Measurements from ENCODE around the gene CEP63. TPM values are rescaled to one million over a fixed set of nuclear protein-coding genes. Genes with fewer than 3 reads are reported as not detected.

CEP63 gene
- polyA plus RNA-seq, 1 experiment, result 16.3 TPM

DNA sequence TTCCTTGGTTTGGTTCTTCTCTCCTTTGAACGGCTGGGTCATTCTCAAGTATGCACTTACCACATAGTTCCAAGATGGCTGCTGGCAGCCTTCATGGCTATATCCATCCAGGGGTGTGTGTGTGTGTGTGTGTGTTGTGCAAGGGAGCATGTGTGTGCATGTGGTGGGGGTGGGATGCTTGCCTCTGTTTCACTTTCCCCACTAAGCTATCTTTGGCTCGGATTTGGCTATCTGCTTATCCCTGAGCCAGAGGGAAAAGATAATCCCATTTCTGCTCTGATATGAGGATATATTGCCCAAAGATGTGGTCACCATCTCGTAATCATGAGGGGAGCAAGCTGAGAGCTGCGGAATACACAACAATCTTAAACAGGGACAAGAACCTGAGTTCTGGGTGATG lies 26.3 kb upstream of the CEP63 start:
- TF ChIP-seq CTCF (IDR thresholded peaks at IDR 0.05; ENCODE audit: low read depth, low read length), result no peak
- no peak for DNase-seq (ENCODE audit: low read depth, low spot score)
- Histone ChIP-seq H3K27ac (ENCODE audit: low read depth, low read length) (no peak overlapping the region), H3K27me3 (ENCODE audit: control insufficient read depth, insufficient read depth, low read length) (no peaks in the 10 kb centered on the region), H3K9me3 (ENCODE audit: control insufficient read depth, insufficient read depth, low read length) (no peaks in the 10 kb centered on the region), H3K4me3 (ENCODE audit: low read depth, low read length) (no peak overlapping the region)
- ChIA-PET POLR2A (interaction anchor here (0.9 kb wide), 1 partner anchor 85 kb away, joined by 13 read pairs; the partner anchor contains the start of gene AMOTL2), CTCF (interaction anchor here (0.7 to 1.4 kb wide), 4 partner anchors 11 to 151 kb away, joined by 3 to 4 read pairs (median 4); no protein-coding TSS in a partner anchor)

DNA sequence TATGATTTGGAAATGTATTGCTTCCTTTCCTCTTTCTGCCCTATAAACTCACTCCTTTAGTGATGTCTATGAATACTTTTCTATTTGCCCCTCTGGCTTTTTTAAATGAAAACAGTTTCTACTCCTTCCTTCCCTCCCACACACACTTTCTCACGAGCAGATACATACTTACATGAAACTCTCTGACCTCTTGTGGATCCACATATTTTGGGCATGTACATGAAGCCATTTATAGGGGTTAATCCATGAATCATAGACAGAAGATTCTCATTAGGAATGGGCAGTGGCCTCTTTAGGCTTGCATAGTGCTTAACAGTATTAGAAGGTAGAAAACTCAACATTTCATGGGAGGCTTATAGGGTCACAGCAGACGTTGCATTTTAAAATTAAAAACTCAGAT lies 24.9 kb upstream of the CEP63 start:
- H3K27me3 ChIP-seq (ENCODE audit: control insufficient read depth, insufficient read depth, low read length), result no peaks in the 10 kb centered on the region
- H3K27ac ChIP-seq (ENCODE audit: low read depth, low read length), result peak overlapping the region; percentile 98
- H3K9me3 ChIP-seq (ENCODE audit: control insufficient read depth, insufficient read depth, low read length), result no peaks in the 10 kb centered on the region
- POLR2A ChIA-PET, result interaction anchor here (1.0 kb wide), 1 partner anchor 15 kb away, joined by 3 read pairs; no protein-coding TSS in a partner anchor
- peak; percentile 86 for DNase-seq (ENCODE audit: low read depth, low spot score)
- CTCF ChIA-PET, result no interaction called here
- no peak overlapping the region for H3K4me3 ChIP-seq (ENCODE audit: low read depth, low read length)
- TF ChIP-seq CTCF (IDR thresholded peaks at IDR 0.05; ENCODE audit: low read depth, low read length), result no peak

DNA sequence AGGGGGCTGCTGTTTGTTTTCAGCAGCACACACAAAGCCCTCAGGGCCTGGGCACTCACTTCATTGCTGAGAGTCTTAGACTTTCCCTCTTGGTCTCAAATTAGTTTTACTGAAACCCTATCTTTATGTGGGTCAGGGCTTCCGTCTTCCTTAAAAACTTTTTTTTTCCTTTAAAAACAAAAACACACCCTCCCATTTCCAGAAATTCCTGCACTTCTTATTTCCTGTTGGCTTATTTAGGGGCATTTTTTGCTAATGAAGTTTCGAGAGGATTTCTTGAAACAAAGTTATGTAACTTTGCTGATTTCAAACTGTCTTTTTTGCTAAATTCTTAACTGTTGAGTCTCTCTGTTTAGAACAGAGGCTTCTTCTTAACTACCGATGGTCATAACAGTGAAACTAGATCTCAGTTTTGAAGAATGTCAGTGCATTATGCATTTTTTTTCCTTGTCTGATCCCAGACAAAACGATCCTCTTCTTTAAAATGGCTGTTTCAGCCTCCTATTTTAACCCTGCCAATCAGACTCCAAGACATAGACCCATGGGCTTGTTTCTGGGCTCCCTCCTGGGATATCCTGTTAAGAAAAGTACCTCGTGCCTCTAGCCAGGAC lies 23.4 kb upstream of the CEP63 start:
- POLR2A ChIA-PET, result interaction anchor here (1.0 kb wide), 1 partner anchor 17 kb away, joined by 3 read pairs; no protein-coding TSS in a partner anchor

DNA sequence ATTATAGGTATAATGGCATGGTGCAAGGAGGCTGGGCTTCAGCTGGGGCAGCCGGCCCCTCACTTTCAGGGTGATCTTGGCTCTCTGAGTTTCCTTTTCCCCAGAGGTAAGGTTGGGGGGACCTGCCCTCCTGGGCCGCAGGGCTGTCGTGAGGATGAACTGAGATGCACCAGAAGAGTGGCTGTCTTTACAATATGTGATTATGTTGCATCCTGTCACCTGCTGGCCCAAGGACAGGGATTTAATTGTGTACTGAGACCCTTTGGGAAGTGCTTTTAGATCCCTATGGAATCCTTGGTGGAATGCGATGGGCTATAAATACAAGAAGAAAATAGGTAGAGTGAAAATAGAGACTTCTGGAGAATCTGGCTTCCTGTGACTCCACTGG lies 22.2 kb upstream of the CEP63 start:
- H3K4me3 ChIP-seq (ENCODE audit: low read depth, low read length), result peak overlapping the region; percentile 30
- TF ChIP-seq CTCF (IDR thresholded peaks at IDR 0.05; ENCODE audit: low read depth, low read length), result no peak
- no peak for DNase-seq (ENCODE audit: low read depth, low spot score)
- no peaks in the 10 kb centered on the region for H3K27me3 ChIP-seq (ENCODE audit: control insufficient read depth, insufficient read depth, low read length)
- ChIA-PET POLR2A (interaction anchor here (1.0 to 1.5 kb wide), 4 partner anchors 90 to 106 kb away, joined by 3 to 22 read pairs (median 9); partner anchors contain the start of gene AMOTL2), CTCF (interaction anchor here (1.2 to 1.5 kb wide), 2 partner anchors 10 to 93 kb away, joined by 3 to 11 read pairs; no protein-coding TSS in a partner anchor)
- no peaks in the 10 kb centered on the region for H3K9me3 ChIP-seq (ENCODE audit: control insufficient read depth, insufficient read depth, low read length)
- H3K27ac ChIP-seq (ENCODE audit: low read depth, low read length), result peak overlapping the region; percentile 96

More for the DNA sequence above, 23.4 kb upstream of the CEP63 start:
- CTCF ChIA-PET, result interaction anchor here (1.2 kb wide), 1 partner anchor 11 kb away, joined by 3 read pairs; no protein-coding TSS in a partner anchor
- no peak for TF ChIP-seq CTCF (IDR thresholded peaks at IDR 0.05; ENCODE audit: low read depth, low read length)
- no peaks in the 10 kb centered on the region for H3K27me3 ChIP-seq (ENCODE audit: control insufficient read depth, insufficient read depth, low read length)
- peak overlapping the region; percentile 96 for H3K27ac ChIP-seq (ENCODE audit: low read depth, low read length)
- H3K4me3 ChIP-seq (ENCODE audit: low read depth, low read length), result no peak overlapping the region
- DNase-seq (ENCODE audit: low read depth, low spot score), result peak; percentile 61
- no peaks in the 10 kb centered on the region for H3K9me3 ChIP-seq (ENCODE audit: control insufficient read depth, insufficient read depth, low read length)

GRCh38 chr3:134464064-134464688 lies 21.7 kb upstream of the CEP63 start:
- peak; percentile 96 for DNase-seq (ENCODE audit: low read depth, low spot score)
- H3K27ac ChIP-seq (ENCODE audit: low read depth, low read length), result peak overlapping the region; percentile 96
- no peaks in the 10 kb centered on the region for H3K27me3 ChIP-seq (ENCODE audit: control insufficient read depth, insufficient read depth, low read length)
- no peaks in the 10 kb centered on the region for H3K9me3 ChIP-seq (ENCODE audit: control insufficient read depth, insufficient read depth, low read length)
- ChIA-PET POLR2A (interaction anchor here (0.7 to 1.6 kb wide), 8 partner anchors 10 to 150 kb away, joined by 3 to 22 read pairs (median 4); partner anchors contain the start of gene AMOTL2), CTCF (interaction anchor here (0.6 to 1.5 kb wide), 3 partner anchors 9 to 94 kb away, joined by 3 to 11 read pairs (median 3); no protein-coding TSS in a partner anchor)
- no peak for TF ChIP-seq CTCF (IDR thresholded peaks at IDR 0.05; ENCODE audit: low read depth, low read length)
- peak overlapping the region; percentile 30 for H3K4me3 ChIP-seq (ENCODE audit: low read depth, low read length)
